Esophagus muscularis mucosa (tissue), 3 donors: ENCODE data around the gene DTWD1.

ENCODE experiments used
- CTCF ChIP-seq, 3 experiments: fragments of 200-600 bp in 2 of 3; fragments of 450-650 bp in 1 of 3; sonication (generic) in 2 of 3; IDR thresholded peaks; one replicate each; pipeline ENCODE4 v1.5.1; 2017 to 2019; ENCODE audit warnings: antibody characterized with exemption in 3 of 3, mild to moderate bottlenecking in 2 of 3, moderate library complexity in 1 of 3
- POLR2AphosphoS5 ChIP-seq, 2 donors: sonication (generic); formaldehyde crosslinking; IDR thresholded peaks; one replicate each; pipeline ENCODE4 v1.6.1; 2017; ENCODE audit warnings: antibody characterized with exemption in 2 of 2

GRCh38 chr15:49664716-49665115 lies 43.9 kb downstream of the DTWD1 start:
- TF ChIP-seq POLR2AphosphoS5 (IDR thresholded peaks at IDR 0.05): no peak
- TF ChIP-seq CTCF (IDR thresholded peaks at IDR 0.05): no peak
